ENCODE data around the gene MED16. TPM values are rescaled to one million over a fixed set of nuclear protein-coding genes. Genes with fewer than 3 reads are reported as not detected.

The MED16 gene
- total and polyA plus RNA-seq, 2 of the 13 experiments (the other 11 are each of a cell fraction or from before 2014, with no cell fraction given): 13.3 to 14.8 TPM

DNA sequence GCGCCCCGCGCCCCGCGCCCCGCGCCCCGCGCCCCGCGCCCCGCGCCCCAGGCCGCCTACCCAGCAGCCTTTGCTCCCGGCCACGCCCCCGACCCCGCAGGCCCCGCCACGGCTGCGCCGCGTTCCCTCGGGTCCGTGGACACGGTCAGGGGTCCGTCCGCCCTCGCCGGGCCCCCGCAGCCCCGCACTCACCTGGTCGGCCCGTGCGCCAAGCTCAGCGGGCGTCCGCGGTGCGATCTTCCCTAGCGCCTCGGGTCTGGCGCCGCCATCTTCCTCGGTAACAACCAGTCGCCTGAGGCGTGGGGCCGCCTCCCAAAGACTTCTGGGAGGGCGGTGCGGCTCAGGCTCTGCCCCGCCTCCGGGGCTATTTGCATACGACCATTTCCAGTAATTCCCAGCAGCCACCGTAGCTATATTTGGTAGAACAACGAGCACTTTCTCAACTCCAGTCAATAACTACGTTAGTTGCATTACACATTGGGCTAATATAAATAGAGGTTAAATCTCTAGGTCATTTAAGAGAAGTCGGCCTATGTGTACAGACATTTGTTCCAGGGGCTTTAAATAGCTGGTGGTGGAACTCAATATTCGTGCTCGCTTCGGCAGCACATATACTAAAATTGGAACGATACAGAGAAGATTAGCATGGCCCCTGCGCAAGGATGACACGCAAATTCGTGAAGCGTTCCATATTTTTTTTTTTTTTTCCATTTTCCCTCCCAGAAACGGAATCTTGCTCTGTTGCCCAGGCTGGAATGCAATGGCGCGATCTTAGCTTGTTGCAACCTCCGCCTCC lies at the start of gene MED16, which contains the start of gene RNU6-9 (continued):
- TF ChIP-seq ZNF546 (CRISPR knock-in tag; conservative IDR thresholded peaks at IDR 0.05): no peak
- TF ChIP-seq ZBTB7A (CRISPR knock-in tag; IDR thresholded peaks at IDR 0.05): no peak; the same call in 1 of the 2 replicates
- TF ChIP-seq ERF (CRISPR knock-in tag; IDR thresholded peaks at IDR 0.05): no peak
- peak; percentile 74 for TF ChIP-seq ZGPAT (CRISPR knock-in tag; IDR thresholded peaks at IDR 0.05)
- TF ChIP-seq MEF2D (CRISPR knock-in tag; IDR thresholded peaks at IDR 0.05): no peak
- TF ChIP-seq ZNF607 (CRISPR knock-in tag; IDR thresholded peaks at IDR 0.05; ENCODE audit: borderline replicate concordance): peak; percentile 66
- TF ChIP-seq SRF (IDR thresholded peaks at IDR 0.05; ENCODE audit: low read depth, low read length): 0 out of 2 replicates have a peak, but pooled peaks have one; percentile 3
- TF ChIP-seq FOXC1 (CRISPR knock-in tag; IDR thresholded peaks at IDR 0.05; ENCODE audit: borderline replicate concordance): peak; percentile 55; the same call in 1 of the 2 replicates
- TF ChIP-seq, protein P1, sequence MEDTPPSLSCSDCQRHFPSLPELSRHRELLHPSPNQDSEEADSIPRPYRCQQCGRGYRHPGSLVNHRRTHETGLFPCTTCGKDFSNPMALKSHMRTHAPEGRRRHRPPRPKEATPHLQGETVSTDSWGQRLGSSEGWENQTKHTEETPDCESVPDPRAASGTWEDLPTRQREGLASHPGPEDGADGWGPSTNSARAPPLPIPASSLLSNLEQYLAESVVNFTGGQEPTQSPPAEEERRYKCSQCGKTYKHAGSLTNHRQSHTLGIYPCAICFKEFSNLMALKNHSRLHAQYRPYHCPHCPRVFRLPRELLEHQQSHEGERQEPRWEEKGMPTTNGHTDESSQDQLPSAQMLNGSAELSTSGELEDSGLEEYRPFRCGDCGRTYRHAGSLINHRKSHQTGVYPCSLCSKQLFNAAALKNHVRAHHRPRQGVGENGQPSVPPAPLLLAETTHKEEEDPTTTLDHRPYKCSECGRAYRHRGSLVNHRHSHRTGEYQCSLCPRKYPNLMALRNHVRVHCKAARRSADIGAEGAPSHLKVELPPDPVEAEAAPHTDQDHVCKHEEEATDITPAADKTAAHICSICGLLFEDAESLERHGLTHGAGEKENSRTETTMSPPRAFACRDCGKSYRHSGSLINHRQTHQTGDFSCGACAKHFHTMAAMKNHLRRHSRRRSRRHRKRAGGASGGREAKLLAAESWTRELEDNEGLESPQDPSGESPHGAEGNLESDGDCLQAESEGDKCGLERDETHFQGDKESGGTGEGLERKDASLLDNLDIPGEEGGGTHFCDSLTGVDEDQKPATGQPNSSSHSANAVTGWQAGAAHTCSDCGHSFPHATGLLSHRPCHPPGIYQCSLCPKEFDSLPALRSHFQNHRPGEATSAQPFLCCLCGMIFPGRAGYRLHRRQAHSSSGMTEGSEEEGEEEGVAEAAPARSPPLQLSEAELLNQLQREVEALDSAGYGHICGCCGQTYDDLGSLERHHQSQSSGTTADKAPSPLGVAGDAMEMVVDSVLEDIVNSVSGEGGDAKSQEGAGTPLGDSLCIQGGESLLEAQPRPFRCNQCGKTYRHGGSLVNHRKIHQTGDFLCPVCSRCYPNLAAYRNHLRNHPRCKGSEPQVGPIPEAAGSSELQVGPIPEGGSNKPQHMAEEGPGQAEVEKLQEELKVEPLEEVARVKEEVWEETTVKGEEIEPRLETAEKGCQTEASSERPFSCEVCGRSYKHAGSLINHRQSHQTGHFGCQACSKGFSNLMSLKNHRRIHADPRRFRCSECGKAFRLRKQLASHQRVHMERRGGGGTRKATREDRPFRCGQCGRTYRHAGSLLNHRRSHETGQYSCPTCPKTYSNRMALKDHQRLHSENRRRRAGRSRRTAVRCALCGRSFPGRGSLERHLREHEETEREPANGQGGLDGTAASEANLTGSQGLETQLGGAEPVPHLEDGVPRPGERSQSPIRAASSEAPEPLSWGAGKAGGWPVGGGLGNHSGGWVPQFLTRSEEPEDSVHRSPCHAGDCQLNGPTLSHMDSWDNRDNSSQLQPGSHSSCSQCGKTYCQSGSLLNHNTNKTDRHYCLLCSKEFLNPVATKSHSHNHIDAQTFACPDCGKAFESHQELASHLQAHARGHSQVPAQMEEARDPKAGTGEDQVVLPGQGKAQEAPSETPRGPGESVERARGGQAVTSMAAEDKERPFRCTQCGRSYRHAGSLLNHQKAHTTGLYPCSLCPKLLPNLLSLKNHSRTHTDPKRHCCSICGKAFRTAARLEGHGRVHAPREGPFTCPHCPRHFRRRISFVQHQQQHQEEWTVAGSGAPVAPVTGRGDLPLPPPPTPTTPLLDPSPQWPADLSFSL (CRISPR knock-in tag; IDR thresholded peaks at IDR 0.05): no peak
- TF ChIP-seq ISX (CRISPR knock-in tag; conservative IDR thresholded peaks at IDR 0.05): no peak
- TF ChIP-seq RFX5 (IDR thresholded peaks at IDR 0.05; ENCODE audit: low read depth, low read length): no peak
- no peak for TF ChIP-seq FOSL2 (CRISPR knock-in tag; IDR thresholded peaks at IDR 0.05)
- peak; percentile 90 for TF ChIP-seq PHF8 (CRISPR knock-in tag; IDR thresholded peaks at IDR 0.05)
- no peak for TF ChIP-seq ZNF780A (CRISPR knock-in tag; IDR thresholded peaks at IDR 0.05)
- no peak for TF ChIP-seq SP140L (CRISPR knock-in tag; IDR thresholded peaks at IDR 0.05; ENCODE audit: borderline replicate concordance)
- no peak for TF ChIP-seq ZNF12 (CRISPR knock-in tag; IDR thresholded peaks at IDR 0.05)
- no peak for TF ChIP-seq MTA1 (CRISPR knock-in tag; IDR thresholded peaks at IDR 0.05; ENCODE audit: borderline replicate concordance)
